GM18511 (cell line): Measurements from ENCODE around the gene PPP1R13L.

Experiments
- ATAC-seq: cut with Tn5 transposase; IDR thresholded peaks from one replicate; pipeline ENCODE4 v1.9.1; 2021; ENCODE audit warnings: mild to moderate bottlenecking, moderate library complexity; ENCODE audit not compliant: unreplicated experiment

Gene PPP1R13L

GRCh38 chr19:45368737-45369340 is 36.0 kb downstream of the PPP1R13L start:
- no peak for ATAC-seq

DNA sequence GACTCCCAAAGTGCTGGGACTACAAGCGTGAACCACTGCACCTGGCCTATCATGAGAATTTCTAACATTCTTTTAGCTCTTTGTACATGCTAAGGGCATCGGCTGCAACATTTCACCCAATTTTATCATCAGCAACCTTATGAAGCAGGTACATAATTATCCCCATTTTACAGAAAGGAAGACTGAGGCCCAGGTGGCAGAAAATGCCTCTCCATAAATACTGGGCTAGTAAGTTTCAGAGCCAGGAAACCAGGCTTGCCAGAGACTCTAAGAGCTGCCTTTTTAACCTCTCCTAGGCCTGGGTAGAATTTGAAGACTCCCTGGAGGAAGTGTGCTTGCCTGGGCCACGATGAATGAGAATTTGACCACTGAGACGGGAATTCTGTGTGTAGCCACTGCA is 36.7 kb downstream of the PPP1R13L start:
- ATAC-seq: no peak

GRCh38 chr19:45364696-45365095 is 40.2 kb downstream of the PPP1R13L start:
- no peak for ATAC-seq

GRCh38 chr19:45363861-45364459 is 40.9 kb downstream of the PPP1R13L start:
- no peak for ATAC-seq

- ATAC-seq: no peak
Measured at GRCh38 chr19:45362291-45362690, 42.6 kb downstream of the PPP1R13L start.

GRCh38 chr19:45361608-45362007 is 43.3 kb downstream of the PPP1R13L start:
- no peak for ATAC-seq

GRCh38 chr19:45358213-45358792 is 46.6 kb downstream of the PPP1R13L start:
- ATAC-seq: no peak

- ATAC-seq: no peak
Measured at GRCh38 chr19:45357445-45357783, 47.5 kb downstream of the PPP1R13L start.

DNA sequence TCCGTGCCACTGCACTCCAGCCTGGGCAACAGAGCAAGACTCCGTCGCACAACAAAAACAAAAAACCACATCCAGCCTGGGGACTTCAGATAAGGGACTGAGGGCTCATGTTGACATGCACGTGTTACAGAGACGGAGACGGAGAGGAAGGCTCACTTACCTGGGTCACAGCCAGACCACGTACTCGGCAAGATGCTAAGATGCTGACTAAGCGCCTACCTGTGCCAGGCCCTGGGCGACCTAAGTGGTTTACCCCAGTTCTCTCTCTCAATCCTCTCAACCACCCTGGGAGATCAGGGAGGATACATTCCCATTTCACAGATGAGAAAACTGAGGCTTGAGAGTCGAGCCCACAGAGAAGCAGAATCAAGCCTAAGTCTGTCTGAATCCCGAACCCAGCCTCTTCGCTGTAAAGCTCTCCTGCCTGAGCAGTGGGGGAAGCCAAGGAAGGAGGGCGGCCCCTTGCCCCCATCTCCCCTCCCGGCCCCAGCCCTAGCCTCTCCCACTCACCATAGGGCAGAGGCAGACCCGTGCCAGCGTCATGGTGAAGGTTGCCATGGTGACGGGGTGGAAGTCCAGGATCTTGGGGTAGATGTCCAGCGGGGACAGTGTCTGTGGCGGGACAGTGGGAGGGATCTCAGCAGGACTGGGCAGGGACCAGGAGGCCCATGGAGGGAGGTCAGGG is 48.0 kb downstream of the PPP1R13L start:
- ATAC-seq: no peak

GRCh38 chr19:45355910-45356309 is 49.0 kb downstream of the PPP1R13L start:
- ATAC-seq: no peak

GRCh38 chr19:45355402-45355801 is 49.5 kb downstream of the PPP1R13L start:
- ATAC-seq: no peak

DNA sequence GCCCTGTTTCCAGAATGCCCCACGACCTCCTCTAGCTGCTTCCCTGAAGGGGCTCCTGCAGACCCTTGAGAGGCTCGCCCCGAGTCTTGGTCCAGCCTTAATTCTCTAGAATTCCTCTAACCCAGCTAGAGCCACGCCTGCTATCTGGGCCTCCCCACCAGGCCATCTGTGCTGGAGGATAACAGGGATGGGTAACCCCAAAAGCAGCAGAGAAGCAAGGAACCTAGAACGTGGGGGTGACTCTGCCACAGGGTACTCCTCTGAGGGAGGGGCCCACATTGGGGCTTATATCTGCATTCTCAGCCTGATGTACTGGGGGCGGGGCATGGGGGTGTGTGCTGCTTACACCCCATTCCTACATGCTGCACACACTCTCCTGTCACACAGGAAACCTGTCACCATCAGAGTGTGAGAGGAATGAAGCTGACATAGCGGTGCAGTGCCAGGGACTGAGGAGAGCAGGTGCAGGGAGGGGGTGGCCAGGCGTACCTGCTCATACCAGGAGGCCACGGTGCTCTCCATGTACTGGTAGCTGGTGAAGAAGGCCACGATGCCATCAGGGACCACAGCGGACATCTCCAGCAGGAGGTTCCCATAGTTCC is 50.5 kb downstream of the PPP1R13L start:
- ATAC-seq: no peak

DNA sequence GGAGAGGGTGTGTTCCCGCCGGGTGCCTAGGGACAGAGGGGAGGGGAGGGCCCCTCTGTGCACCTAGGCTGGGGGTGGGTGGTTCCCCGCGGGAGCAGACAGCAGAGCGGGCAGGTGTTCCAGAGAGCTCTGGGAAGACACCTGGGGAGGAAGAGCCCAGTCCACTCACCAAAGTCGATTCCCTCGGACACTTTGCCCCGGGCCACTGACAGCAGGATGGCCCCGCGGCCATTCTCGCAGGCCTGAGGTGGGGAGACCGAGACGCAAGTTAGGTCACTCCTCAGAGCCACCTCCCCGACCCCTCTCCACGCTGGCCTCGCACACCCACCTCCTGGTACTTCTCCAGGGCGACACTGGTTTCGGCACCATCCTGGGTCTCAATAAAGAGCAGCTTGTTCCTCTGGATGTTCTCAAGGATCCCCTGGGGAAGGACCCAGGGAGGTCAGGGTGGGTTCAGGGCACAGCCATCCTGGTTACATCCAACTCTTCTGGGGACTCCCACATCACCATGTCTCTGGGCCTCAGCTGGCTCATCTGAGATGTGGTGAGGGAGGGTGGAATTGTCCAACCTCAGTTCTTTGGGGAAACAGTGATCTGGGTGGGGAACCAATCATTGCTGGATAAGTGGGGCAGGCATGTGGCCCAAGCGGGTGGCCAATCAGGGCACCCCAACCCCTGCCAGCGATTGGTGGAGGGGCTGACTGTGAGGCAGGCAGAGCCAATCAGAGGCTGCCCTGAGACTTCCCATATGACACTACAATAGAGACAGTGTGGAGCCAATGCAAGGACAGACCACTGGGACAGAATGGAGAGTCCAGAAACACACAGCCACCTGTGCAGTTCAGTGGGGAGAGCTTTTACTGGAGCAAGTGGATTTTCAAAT is 51.7 kb downstream of the PPP1R13L start:
- ATAC-seq: no peak

DNA sequence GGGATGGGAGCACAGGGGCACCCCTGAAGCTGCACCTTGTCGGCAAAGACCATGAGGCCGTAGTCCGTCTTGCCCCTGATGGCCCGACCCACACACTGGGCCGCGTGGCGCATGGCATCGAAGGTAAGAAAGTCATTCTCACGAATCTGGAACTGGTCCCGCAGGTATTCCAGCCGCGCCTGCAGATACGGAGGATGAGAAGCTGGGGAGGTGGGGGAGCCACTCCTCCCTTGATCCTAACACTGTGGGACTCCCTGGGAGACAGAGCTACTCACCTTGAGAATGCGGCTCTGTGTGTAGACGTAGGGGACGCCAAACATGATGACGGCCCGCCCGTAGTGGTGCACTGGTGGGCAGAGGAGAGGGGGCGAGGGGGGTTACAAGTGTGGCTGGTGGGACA is 52.4 kb downstream of the PPP1R13L start:
- ATAC-seq: no peak

DNA sequence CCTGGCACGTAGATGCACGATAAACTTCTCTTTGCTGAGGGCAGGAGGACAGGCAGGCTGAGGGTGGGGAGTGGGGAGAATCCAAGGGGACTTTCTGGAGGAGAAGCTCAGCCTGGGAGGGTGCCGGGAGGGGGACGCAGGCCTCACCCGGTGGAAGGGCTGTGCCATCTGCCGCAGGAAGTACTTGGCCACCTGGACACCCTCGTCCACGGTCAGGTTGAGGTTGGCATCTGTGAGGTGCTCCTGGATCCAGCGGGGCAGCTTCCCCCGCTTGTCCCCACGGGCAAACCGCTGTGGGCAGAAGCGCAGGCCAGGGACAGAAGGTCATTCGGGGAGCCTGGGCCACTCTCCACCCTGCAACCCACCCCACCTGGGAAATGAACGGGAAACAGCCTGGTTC is 52.8 kb downstream of the PPP1R13L start:
- no peak for ATAC-seq

- no peak for ATAC-seq
Measured at GRCh38 chr19:45351401-45351952, 53.4 kb downstream of the PPP1R13L start.

- ATAC-seq: no peak
Measured at GRCh38 chr19:45350477-45351058, 54.3 kb downstream of the PPP1R13L start.

- no peak for ATAC-seq
Measured at GRCh38 chr19:45349430-45349941, 55.4 kb downstream of the PPP1R13L start.

GRCh38 chr19:45349126-45349415 is 55.8 kb downstream of the PPP1R13L start:
- ATAC-seq: no peak
